HG03103 (cell line): ENCODE results near the gene MLH3.
A peak's percentile ranks its signal among the peaks of the same experiment; 100 is the strongest.
"Not testable (repeated sequence)": the region's sequence is repeated elsewhere in the genome, so short reads cannot be mapped to it uniquely, and the experiment has no call there.

Experiments used
- ATAC-seq: cut with Tn5 transposase; IDR thresholded peaks from one replicate; pipeline ENCODE4 v1.9.1; 2021; ENCODE audit warnings: low read depth; ENCODE audit not compliant: unreplicated experiment

Gene MLH3

GRCh38 chr14:75040507-75040906, 10.8 kb downstream of the MLH3 start:
- ATAC-seq = no peak

GRCh38 chr14:75032939-75033338, 18.3 kb downstream of the MLH3 start:
- no peak for ATAC-seq

DNA sequence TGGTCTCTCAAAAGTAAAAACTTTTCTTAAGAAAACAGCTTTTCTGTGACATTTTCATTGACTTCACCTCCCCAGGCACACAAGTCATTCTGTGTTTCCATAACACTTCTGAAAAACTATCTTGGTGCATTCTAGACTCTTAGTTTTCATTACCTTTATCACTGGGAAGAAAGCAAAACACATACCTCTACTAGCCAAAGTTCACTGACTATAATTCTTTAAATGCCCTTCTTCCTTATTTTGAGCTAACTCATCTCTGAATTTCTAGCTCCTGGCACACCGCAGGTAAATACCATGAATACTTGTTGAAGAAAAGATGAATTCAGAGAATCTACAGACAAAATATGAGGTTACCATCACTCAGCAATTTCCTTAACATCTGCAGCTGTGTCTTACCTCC, 21.1 kb downstream of the MLH3 start:
- ATAC-seq = no peak

- ATAC-seq = no peak
Observed at GRCh38 chr14:75025876-75026275, 25.4 kb downstream of the MLH3 start.

DNA sequence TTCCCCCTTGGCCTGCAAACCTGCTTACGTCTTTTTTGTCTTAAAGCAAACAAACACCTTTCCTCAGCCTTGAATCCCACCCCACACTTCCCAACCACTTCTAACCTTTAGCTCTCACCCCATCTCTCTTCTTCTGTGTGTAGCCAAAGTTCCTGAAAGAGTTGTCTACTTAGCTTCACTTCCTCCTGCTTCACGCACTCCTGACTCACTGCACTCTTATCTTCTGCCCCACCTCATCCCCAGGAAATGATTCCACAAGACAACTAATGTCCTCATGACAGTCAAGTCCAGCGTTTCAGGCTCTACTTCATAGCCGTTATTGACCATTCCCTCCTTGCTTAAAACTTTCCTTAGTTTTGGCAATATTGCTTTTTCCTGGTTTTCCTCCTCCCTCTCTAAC, 26.2 kb downstream of the MLH3 start:
- ATAC-seq = no peak

DNA sequence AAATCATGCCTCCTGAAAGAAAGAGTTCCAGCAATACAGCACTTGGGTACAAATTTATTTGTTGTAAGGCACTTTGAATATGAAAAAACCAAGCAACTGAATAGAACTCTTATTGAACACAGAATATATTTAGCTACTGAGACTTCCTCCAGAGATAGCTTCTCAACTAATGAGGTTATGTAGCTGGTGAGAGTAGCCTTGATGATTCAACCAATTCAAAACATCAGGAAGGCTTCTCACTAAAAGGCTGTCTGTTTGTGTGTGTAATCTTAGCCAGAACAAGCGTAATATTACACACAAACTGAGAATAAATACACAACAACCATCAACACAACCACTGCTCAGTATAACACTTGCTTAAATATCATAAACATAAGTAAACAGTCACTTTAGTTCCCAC, 28.2 kb downstream of the MLH3 start:
- no peak for ATAC-seq

DNA sequence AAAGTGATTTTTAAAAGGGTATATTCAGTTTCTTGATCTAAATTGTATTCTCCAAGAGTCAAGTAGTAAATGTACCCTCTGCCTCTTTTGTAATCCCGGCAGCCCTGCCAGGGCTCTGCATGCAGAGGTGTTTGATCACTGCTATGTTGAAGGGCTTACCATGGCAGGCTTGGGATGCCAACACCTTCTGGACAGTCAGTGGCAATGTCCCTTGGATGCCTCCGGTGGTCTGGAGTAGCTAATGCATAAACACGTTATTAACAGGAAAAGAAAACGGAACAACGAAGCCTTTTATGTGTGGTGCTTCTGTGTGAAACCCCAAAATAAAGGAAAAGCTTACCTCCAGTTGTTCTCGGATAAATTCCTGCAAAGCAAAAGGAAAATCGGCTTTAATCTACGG, 28.6 kb downstream of the MLH3 start:
- no peak for ATAC-seq

GRCh38 chr14:75018694-75019093, 32.6 kb downstream of the MLH3 start:
- no peak for ATAC-seq

DNA sequence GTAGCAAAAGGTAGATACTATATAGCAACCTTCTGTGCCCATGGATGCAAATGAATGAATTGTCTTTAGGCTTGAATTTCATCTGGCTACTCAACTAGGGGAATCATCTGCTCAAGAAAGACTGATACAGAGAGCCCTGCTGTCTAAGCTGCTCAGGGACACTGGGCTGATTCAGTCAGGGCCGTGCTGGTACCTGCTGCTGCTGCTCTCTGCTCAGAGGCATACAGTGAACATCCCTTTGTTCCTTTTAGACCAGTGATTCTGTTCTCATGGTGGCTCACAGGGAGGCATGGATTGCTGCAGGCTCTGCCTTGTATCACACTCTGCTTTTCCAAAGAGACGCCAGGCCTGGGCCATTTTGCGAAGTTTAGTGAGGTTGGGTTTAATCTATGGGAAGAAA, 34.5 kb downstream of the MLH3 start:
- no peak for ATAC-seq

DNA sequence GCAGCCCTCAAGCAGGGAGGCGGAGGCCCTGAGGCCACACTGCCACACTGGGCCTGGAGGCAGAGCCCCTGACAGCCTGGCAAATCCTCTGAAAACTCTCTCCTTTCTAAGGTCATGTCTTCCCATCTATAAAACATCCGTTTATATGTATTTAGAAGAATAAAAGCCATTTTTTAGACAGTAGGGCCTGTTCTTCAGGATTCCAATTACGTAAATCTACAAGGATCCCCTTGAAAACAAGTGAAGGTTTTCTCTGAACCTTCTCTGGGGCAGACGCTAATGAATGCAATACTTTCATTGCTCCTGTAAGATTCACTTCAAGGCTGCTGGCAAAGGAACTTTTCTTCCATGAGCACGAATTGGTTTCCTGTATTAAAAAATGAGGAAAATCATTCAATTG, 35.8 kb downstream of the MLH3 start:
- no peak for ATAC-seq

GRCh38 chr14:75013290-75013689, 38.0 kb downstream of the MLH3 start:
- ATAC-seq = no peak

- ATAC-seq = no peak
Observed at GRCh38 chr14:75011356-75011994, 39.8 kb downstream of the MLH3 start.

GRCh38 chr14:75010472-75011093, 40.7 kb downstream of the MLH3 start:
- ATAC-seq = no peak

GRCh38 chr14:75009176-75009575, 42.1 kb downstream of the MLH3 start:
- ATAC-seq = no peak

- no peak for ATAC-seq
Observed at GRCh38 chr14:75005357-75005756, 45.9 kb downstream of the MLH3 start.

DNA sequence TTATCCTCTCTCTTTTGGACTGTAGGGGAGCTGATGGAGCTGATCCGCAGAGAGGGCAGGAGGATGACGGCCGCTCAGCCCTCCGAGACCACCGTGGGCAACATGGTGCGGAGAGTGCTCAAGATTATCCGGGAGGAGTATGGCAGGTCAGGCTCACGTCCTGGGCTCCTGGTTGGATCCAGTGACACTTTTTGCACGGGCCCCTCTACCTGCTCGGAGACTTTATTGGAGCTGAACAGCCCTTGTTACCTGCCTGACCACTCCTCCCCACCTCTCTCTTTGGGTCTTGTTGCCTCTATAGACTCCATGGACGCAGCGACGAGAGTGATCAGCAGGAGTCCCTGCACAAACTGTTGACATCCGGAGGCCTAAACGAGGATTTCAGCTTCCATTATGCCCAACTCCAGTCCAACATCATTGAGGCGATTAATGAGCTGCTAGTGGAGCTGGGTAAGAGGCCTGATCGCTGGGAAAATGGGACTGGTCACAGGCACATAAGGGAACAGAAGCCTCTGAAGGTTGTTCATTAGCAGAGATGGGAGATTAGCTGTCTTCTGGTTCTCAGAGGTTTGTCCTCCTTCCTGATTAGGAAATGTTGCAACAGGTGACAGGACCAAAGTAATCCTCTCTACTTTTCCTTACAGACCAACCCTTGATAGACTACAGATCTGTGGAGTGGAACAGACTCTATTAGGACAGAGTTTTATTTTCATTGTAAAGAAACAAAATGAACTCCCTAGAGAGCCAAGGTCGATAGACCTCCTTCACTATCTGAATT, 47.8 kb downstream of the MLH3 start:
- no peak for ATAC-seq

GRCh38 chr14:75002392-75003249, 48.6 kb downstream of the MLH3 start, which contains the start of gene EIF2B2:
Gene EIF2B2, plus strand, starts transcription at chr14:75002921. Its CDS starts 70 bp downstream, at chr14:75002991.
- ATAC-seq = peak; percentile 97

- no peak for ATAC-seq
Observed at GRCh38 chr14:75001899-75002298, 49.4 kb downstream of the MLH3 start.

DNA sequence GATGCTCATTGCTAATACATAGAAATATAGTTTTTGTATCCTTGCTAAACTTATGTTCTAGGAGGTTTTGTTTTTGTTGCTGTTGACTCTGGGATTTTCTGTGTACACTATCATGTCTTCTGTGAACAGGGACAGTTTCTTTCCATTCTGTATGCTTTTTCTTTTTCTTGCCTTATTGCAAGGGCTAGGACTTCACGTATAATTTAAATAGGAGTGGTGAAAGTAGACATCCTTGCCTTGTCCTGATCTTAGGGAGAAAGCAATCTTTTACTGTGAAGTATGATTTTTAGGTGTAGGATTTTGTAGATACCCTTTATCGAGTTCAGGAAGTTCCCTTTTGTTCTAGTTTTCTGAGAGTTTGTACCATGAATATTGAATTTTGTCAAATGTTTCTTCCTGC, 50.0 kb downstream of the MLH3 start:
- no peak for ATAC-seq

- not testable (repeated sequence) for ATAC-seq
Observed at GRCh38 chr14:74995781-74996180, 55.5 kb downstream of the MLH3 start.

- not testable (repeated sequence) for ATAC-seq
Observed at GRCh38 chr14:74994182-74994581, 57.1 kb downstream of the MLH3 start.
